NCI-H146 treated with DMSO at 0.1 percent for 48 hours (cell line): ENCODE measurements around the gene SUB1.

Experiments
- DNase-seq: peaks from one replicate; lab custom pipeline; 2025; ENCODE audit not compliant: unreplicated experiment; lab: John Stamatoyannopoulos, UW

SUB1 gene

DNA sequence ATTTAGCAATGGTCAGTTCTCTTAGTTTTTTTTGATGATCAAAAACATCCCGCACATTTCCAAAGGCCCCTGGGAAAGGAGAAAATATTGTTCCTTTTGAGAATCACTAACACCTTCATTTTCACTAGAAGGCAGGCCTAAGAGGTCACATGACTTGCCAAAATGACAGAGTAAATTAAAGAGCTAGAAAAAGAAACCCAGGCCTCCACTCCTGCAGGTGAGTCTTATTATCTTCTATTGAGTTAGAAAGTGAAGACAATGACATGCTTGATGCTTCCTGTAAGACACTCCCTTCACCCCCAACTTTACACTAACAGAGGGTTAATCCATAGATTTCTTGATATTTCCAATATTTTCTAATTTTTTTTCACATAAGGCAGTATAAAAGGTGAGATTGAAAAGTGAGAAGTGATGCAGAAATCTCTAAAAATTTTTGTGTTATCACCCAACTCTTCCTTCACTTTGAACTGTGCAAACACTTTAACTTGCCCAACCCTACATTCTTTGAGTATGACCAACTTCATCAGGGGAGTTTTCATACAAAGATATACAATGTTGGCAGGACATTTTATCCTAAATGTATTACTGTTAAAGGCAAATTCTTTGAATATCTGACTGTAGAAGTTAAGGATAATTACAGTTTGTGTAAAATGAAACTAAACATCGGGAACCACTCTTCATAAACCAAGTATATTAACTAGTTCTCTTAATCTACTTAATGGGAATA, 57.1 kb downstream of the SUB1 start:
- no peak for DNase-seq

DNA sequence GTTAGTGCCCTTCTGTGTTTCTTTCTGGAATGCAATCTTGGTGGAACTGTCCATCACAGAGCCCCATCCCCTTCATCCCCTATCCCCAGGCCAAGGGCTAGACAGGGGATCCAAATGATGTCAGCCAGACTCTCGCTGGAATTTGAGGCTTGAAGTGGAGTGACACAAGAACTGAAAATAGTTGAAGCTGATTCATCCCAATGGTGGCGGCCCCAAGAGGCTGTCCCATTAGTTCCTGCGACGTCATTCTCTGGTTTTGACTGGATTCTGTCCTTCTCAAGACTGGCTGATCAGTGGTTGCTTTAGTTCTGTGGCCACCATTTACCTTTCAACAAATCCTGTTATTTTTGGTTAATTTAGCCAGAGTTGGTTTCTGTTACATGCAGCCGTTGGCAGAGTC, 59.9 kb downstream of the SUB1 start:
- no peak for DNase-seq

DNA sequence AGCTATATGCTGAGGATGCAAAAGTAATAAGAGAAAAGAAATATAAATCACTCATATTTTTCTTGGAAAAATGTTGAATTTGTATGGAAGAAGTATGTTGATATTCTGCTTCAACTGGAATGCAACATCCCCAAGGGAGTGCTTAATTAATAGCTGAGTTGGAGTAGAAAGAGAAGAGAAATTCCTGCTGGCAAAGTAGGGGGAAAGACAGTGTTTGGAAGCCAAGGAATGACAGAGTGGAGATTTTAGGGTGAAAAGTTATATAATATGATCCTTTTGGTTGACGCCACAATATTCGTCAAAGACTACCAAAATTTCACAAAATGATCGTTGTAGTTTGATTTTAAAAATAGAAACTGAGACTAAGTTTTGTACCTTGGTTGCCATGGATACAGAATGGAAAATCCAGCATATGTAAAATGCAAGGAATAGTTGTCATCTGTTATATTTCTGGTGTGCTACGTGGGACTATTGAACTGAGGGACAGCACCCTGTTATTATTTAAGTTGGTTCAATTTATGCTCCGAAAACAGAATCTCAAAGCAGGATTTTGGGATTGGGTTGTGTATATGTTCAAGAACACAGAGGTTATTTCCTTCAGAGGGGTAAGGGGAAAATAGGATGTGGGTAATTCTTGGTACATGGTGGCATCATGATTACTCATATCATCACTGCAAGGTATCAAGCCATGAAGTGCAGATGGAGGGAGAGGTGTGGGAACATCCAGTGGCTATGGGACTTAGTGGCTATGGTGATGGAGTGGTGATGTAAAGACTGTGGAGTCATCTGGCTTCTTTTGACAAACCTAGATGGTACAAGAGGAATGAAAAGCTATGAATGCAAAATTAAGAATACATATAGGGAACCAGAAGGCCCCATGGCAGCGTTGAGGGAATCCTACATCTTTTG, 61.0 kb downstream of the SUB1 start:
- no peak for DNase-seq

DNA sequence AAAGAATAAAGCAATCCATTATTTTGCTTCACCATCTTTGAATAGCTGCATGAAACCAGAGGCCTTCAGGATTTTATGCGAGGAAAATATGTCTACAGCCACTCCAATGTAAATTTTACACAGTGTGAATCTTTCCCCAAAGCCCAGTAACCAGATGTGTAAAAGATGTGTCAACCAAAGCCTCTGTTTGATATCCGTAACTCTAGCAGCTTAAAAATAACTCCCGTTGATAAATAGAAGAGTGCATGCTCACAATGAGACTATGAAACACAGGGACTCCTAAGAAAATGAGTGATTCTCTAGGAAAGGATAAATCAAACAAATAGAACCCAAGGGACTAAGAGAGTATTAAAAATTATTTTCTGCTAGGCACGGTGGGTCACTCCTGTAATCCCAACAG, 65.7 kb downstream of the SUB1 start:
- DNase-seq = no peak

DNA sequence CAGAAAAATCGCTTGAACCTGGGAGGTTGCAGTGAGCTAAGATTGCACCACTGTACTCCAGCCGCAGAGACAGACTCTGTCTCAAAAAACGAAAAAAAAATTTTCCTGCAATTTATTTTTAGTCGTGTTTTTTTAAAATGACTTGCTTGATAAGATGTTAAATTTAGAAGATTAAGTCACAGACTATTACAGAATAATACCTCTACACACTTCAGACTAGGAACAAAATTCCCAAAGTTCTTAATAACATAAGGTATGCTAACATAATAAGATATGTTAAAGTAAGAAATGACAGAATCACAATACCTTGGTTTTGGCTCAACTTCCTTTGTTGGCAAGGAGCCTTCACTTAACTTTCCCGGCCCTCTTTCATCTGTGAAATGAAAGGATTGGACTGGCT, 66.3 kb downstream of the SUB1 start:
- DNase-seq = no peak
